MM.1S (cell line): ENCODE results near the gene UNC13B.

Experiments used
- EZH2 ChIP-seq: fragments of 300-600 bp; sonication (generic); optimal IDR thresholded peaks from 2 replicates; pipeline ENCODE3; 2017; ENCODE audit warnings: low read depth, mild to moderate bottlenecking, antibody characterized with exemption, low read length, mixed read lengths
- EZH2phosphoT487 ChIP-seq: fragments of 300-600 bp; sonication (generic); IDR thresholded peaks from 2 replicates; pipeline ENCODE4 v1.6.1; 2018; ENCODE audit warnings: antibody characterized with exemption, low read length
- TF ChIP-seq, protein P1 (sequence below): fragments of 300-600 bp; sonication (generic); IDR thresholded peaks from 2 replicates; pipeline ENCODE4 v1.5.1; 2016; ENCODE audit warnings: antibody characterized with exemption, low read length, mixed read lengths

DNA sequence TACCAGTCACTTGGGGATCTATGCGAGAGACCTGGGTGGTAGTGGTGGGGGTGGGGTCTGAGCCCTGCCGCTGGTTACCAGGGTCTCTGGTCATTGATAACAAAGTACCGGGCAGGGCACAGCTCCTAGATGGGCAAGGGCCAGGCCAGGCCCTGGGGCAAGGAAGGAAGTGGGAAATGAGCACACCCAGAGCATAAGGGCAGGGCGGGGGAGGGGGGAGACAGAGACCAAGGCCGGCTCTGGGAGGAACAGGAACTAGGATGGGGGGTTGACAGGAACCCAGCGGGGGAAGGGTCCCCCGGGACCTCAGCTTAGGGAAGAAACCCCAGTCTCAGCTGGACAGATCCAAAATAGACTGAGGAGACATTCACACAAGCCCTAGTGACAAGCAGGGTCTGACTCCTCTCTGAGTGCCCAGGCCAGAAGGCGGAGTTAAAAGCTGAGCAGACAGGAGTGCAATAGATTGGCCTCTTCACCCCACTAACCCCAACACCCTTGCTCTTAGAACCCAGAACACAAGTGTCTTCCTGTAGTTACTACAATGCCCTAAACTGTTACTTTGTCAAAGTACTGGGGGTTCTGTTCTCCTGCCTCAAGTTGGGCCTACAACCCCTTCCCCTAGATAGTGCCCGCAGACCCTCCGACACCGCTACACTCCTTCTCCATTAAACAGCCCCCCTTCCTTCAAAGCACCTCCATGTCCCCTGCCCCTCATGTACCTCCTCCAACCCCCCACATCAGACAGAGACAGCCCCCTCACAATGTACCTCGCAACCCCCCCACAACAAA is 46.8 kb upstream of the UNC13B start:
- TF ChIP-seq EZH2 (no peak), EZH2phosphoT487 (no peak)
- TF ChIP-seq, protein P1, sequence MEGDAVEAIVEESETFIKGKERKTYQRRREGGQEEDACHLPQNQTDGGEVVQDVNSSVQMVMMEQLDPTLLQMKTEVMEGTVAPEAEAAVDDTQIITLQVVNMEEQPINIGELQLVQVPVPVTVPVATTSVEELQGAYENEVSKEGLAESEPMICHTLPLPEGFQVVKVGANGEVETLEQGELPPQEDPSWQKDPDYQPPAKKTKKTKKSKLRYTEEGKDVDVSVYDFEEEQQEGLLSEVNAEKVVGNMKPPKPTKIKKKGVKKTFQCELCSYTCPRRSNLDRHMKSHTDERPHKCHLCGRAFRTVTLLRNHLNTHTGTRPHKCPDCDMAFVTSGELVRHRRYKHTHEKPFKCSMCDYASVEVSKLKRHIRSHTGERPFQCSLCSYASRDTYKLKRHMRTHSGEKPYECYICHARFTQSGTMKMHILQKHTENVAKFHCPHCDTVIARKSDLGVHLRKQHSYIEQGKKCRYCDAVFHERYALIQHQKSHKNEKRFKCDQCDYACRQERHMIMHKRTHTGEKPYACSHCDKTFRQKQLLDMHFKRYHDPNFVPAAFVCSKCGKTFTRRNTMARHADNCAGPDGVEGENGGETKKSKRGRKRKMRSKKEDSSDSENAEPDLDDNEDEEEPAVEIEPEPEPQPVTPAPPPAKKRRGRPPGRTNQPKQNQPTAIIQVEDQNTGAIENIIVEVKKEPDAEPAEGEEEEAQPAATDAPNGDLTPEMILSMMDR, result no peak
